ENCODE measurements around the gene RBP5.

- no peak for TF ChIP-seq MAX (IDR thresholded peaks at IDR 0.05)
- TF ChIP-seq PHF8 (IDR thresholded peaks at IDR 0.05; ENCODE audit: borderline replicate concordance, low read depth) = no peak
Measured at GRCh38 chr12:7162691-7163114, 34.0 kb upstream of the RBP5 start.

Measured in A549 (cell line).